Activated effector memory CD4-positive, alpha-beta T cell treated with Interleukin-2 at 50 U/mL for 16 hours (primary cell): ENCODE data around the gene D2HGDH.

ENCODE experiments used
- DNase-seq: peaks from one replicate; pipeline ENCODE4 v3.0.0-alpha.2; 2020

D2HGDH gene

GRCh38 chr2:241734467-241735208 is at the start of gene D2HGDH:
TSS of gene D2HGDH (plus strand) at chr2:241734630. CDS start at chr2:241735225, 595 bp downstream.
- peak; percentile 88 for DNase-seq

GRCh38 chr2:241686324-241686649 is 48.1 kb upstream of the D2HGDH start:
- DNase-seq = no peak

GRCh38 chr2:241686650-241687425 is 47.6 kb upstream of the D2HGDH start, which contains the start of gene DTYMK:
TSS of gene DTYMK (minus strand) at chr2:241686815. CDS start at chr2:241686783, 32 bp downstream.
- DNase-seq = peak; percentile 94

GRCh38 chr2:241689306-241689705 is 45.1 kb upstream of the D2HGDH start:
- DNase-seq = no peak

- no peak for DNase-seq
These were observed 44.2 kb upstream of the D2HGDH start for GRCh38 chr2:241690202-241690717.

- DNase-seq = no peak
These were observed 42.0 kb upstream of the D2HGDH start for GRCh38 chr2:241692448-241692847.

- no peak for DNase-seq
These were observed 38.8 kb upstream of the D2HGDH start for GRCh38 chr2:241695651-241696050.

- DNase-seq = no peak
These were observed 33.4 kb upstream of the D2HGDH start for GRCh38 chr2:241701149-241701398.

GRCh38 chr2:241701399-241702154 is 32.9 kb upstream of the D2HGDH start, which contains the start of gene ING5:
TSS of gene ING5 (plus strand) at chr2:241702039. CDS start at chr2:241702066, 27 bp downstream.
- DNase-seq = peak; percentile 95

GRCh38 chr2:241702155-241703031 is 32.0 kb upstream of the D2HGDH start:
- peak; percentile 80 for DNase-seq

GRCh38 chr2:241703032-241703604 is 31.3 kb upstream of the D2HGDH start:
- no peak for DNase-seq

GRCh38 chr2:241706537-241706936 is 27.9 kb upstream of the D2HGDH start:
- DNase-seq = no peak

- DNase-seq = no peak
These were observed 25.6 kb upstream of the D2HGDH start for GRCh38 chr2:241708879-241709278.

GRCh38 chr2:241719093-241719492 is 15.3 kb upstream of the D2HGDH start:
- no peak for DNase-seq

- no peak for DNase-seq
These were observed 14.3 kb upstream of the D2HGDH start for GRCh38 chr2:241720099-241720498.

GRCh38 chr2:241720560-241720959 is 13.9 kb upstream of the D2HGDH start:
- no peak for DNase-seq

GRCh38 chr2:241721852-241722251 is 12.6 kb upstream of the D2HGDH start:
- DNase-seq = no peak

GRCh38 chr2:241722896-241723454 is 11.5 kb upstream of the D2HGDH start:
- DNase-seq = no peak

GRCh38 chr2:241724259-241724974 is 10.0 kb upstream of the D2HGDH start:
- no peak for DNase-seq

- no peak for DNase-seq
These were observed 9.2 kb upstream of the D2HGDH start for GRCh38 chr2:241724975-241725870.
